WERI-Rb-1 (cell line): ENCODE measurements around the gene LRG1.

Experiments used
- DNase-seq: peaks from one replicate; pipeline ENCODE4 v3.0.0-alpha.2; 2020
- H3K27ac ChIP-seq: fragments of 250-450 bp; sonication (Bioruptor Pico); 2 replicates; pipeline ENCODE4 v1.5.1; 2020; ENCODE audit warnings: mild to moderate bottlenecking, moderate library complexity
- H3K27me3 ChIP-seq: fragments of 250-450 bp; sonication (Bioruptor Pico); 2 replicates; pipeline ENCODE4 v1.5.1; 2021; ENCODE audit warnings: mild to moderate bottlenecking, low read depth, moderate library complexity; ENCODE audit not compliant: insufficient read depth, severe bottlenecking
- H3K36me3 ChIP-seq: fragments of 250-450 bp; sonication (Bioruptor Pico); 2 replicates; pipeline ENCODE4 v1.5.1; 2020; ENCODE audit warnings: mild to moderate bottlenecking, moderate library complexity
- H3K4me3 ChIP-seq: 2 replicates; pipeline ENCODE4 v1.5.1; 2011; ENCODE audit warnings: low read depth, mild to moderate bottlenecking, control low read depth, low read length
- H3K9me3 ChIP-seq: fragments of 250-450 bp; sonication (Bioruptor Pico); 2 replicates; pipeline ENCODE4 v1.5.1; 2021; ENCODE audit warnings: mild to moderate bottlenecking, moderate library complexity; ENCODE audit not compliant: severe bottlenecking
- CTCF ChIP-seq: IDR thresholded peaks from 2 replicates; pipeline ENCODE4 v1.5.1; 2011; ENCODE audit warnings: low read depth, mild to moderate bottlenecking, control low read depth, inconsistent platforms, low read length

Gene LRG1

GRCh38 chr19:4577020-4577782, 37.4 kb upstream of the LRG1 start:
- Histone ChIP-seq H3K9me3 (no peaks in the 10 kb centered on the region), H3K36me3 (peaks cover 26% of the 10 kb centered on the region), H3K4me3 (no peak overlapping the region), H3K27me3 (no peaks in the 10 kb centered on the region), H3K27ac (no peak overlapping the region)
- DNase-seq, result no peak
- TF ChIP-seq CTCF, result no peak

- Histone ChIP-seq H3K4me3 (no peak overlapping the region), H3K27ac (no peak overlapping the region), H3K9me3 (no peaks in the 10 kb centered on the region), H3K36me3 (peaks cover 26% of the 10 kb centered on the region), H3K27me3 (no peaks in the 10 kb centered on the region)
- peak; percentile 77 for TF ChIP-seq CTCF
- peak; percentile 79 for DNase-seq
Measured at GRCh38 chr19:4576016-4576933, 36.4 kb upstream of the LRG1 start.

- H3K27me3 ChIP-seq, result no peaks in the 10 kb centered on the region
- peaks cover 26% of the 10 kb centered on the region for H3K36me3 ChIP-seq
- H3K4me3 ChIP-seq, result no peak overlapping the region
Measured at GRCh38 chr19:4575267-4576015, 35.6 kb upstream of the LRG1 start.

GRCh38 chr19:4573682-4574081, 33.8 kb upstream of the LRG1 start:
- Histone ChIP-seq H3K27me3 (no peaks in the 10 kb centered on the region), H3K36me3 (peaks cover 22% of the 10 kb centered on the region), H3K4me3 (no peak overlapping the region), H3K27ac (no peak overlapping the region), H3K9me3 (no peaks in the 10 kb centered on the region)
- no peak for DNase-seq
- TF ChIP-seq CTCF, result no peak

More at GRCh38 chr19:4575267-4576015, 35.6 kb upstream of the LRG1 start:
- no peak for TF ChIP-seq CTCF
- Histone ChIP-seq H3K9me3 (no peaks in the 10 kb centered on the region), H3K27ac (no peak overlapping the region)
- DNase-seq, result no peak

- H3K9me3 ChIP-seq, result no peaks in the 10 kb centered on the region
- DNase-seq, result no peak
- peaks cover 3% of the 10 kb centered on the region for H3K36me3 ChIP-seq
- no peak overlapping the region for H3K4me3 ChIP-seq
- H3K27me3 ChIP-seq, result no peaks in the 10 kb centered on the region
- no peak for TF ChIP-seq CTCF
- H3K27ac ChIP-seq, result no peak overlapping the region
Measured at GRCh38 chr19:4571305-4571917, 31.6 kb upstream of the LRG1 start.
